Measurements from ENCODE around the gene SUPT6H. TPM values are rescaled to one million over a fixed set of nuclear protein-coding genes. Genes with fewer than 3 reads are reported as not detected.

Gene SUPT6H
- total RNA-seq: 100 to 1,000 TPM; 121 to 129 TPM
- polyA plus RNA-seq (ENCODE audit: insufficient read depth, low read depth, low replicate concordance): 64.8 TPM
- long read RNA-seq, donor 1, full-length matches to known transcripts: 4 of 54 reads
- long read RNA-seq, donor 1, partial matches to known transcripts: 16 of 54 reads
- long read RNA-seq, donor 1, other reads (novel, unspliced or antisense): 34 of 54 reads
- long read RNA-seq, donor 2: 0 reads

- peak; percentile 96 for DNase-seq
- intact Hi-C loops (cut with DNase I; ENCODE audit: low total_unique reads): no loop called here
- 0 to 1% methylated on average over 36 to 66 of the region's 66 CpGs for WGBS, 2 donors
- H3K36me3 ChIP-seq (ENCODE audit: low read depth, missing control alignments): no peaks in the 10 kb centered on the region
- no peak for TF ChIP-seq CTCF (IDR thresholded peaks at IDR 0.05)
- peak; percentile 78 for TF ChIP-seq POLR2A (IDR thresholded peaks at IDR 0.05)
- no peaks in the 10 kb centered on the region for H3K27me3 ChIP-seq
- H3K9me3 ChIP-seq: no peaks in the 10 kb centered on the region
- peaks cover 32% of the 10 kb centered on the region for H3K4me1 ChIP-seq
- peak within 1 kb of the TSS; percentile 70 to 94 for H3K4me3 ChIP-seq
- peak within 1 kb of the TSS; percentile 96 to 99 for H3K27ac ChIP-seq
Observed at GRCh38 chr17:28661635-28662526, at the start of gene SUPT6H, which contains the start of gene SDF2. Gene SUPT6H, plus strand, starts transcription at chr17:28662205. Its CDS starts 11,197 bp downstream, at chr17:28673402. Gene SDF2, minus strand, starts transcription at chr17:28661906. Its CDS starts 30 bp downstream, at chr17:28661876.

- no peaks in the 10 kb centered on the region for H3K4me1 ChIP-seq
- no peak overlapping the region for H3K4me3 ChIP-seq
- 70 to 85% methylated on average over 2 of the region's 2 CpGs for WGBS, 2 donors
- H3K27me3 ChIP-seq: no peaks in the 10 kb centered on the region
- H3K9me3 ChIP-seq: no peaks in the 10 kb centered on the region
- no peak overlapping the region for H3K27ac ChIP-seq
- intact Hi-C loops (cut with DNase I; ENCODE audit: low total_unique reads): no loop called here
- no peaks in the 10 kb centered on the region for H3K36me3 ChIP-seq (ENCODE audit: low read depth, missing control alignments)
- DNase-seq: no peak
- TF ChIP-seq POLR2A (IDR thresholded peaks at IDR 0.05) (no peak), CTCF (IDR thresholded peaks at IDR 0.05) (no peak)
Observed at GRCh38 chr17:28612531-28612930, 49.5 kb upstream of the SUPT6H start.

DNA sequence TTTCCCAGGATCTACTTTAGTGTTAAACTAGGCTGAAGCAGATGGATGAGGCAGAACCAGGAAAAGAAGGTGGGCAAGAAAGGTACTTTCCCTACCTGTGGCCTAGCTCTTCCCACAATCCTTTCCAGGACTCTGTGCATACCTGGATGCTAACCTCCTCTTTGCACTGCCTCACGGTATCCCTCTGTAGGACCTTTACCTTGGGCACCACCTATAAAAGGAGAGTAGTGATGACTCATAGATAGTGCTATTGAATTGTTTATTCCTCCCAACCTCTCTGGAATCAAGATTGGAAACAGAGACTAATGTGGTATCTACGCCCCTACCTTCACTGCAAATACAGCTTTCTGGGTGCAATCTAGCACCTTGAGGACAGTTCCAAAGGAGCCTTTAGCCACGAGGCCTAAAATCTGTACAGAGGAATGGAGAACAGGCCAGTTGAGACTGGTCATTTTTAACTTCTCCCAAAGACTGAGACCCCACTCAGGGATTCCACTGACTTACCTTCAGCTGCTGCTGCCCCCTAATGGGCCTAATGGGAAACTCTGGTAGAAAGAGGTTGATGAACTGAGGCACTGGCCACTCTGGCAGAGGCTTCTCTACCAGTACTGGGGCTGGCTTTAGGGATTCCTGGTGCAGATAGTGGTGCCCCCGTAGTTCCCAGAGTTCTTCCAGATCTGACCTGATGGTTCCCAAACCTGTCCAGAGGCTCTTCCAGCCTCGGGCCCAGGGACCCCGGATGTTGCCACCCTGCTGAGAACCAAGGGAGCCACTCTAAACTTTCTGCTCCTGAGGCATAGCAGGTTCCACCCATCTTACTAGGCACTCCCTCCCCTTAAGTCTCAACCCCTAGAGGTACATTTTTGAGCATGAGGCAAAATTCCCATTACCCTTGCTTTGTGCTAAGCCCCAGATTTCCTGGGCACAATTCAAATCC lies 48.8 kb upstream of the SUPT6H start:
- H3K27me3 ChIP-seq: no peaks in the 10 kb centered on the region
- DNase-seq: peak; percentile 64
- no peak overlapping the region for H3K4me3 ChIP-seq
- intact Hi-C loops (cut with DNase I; ENCODE audit: low total_unique reads): no loop called here
- no peaks in the 10 kb centered on the region for H3K36me3 ChIP-seq (ENCODE audit: low read depth, missing control alignments)
- no peaks in the 10 kb centered on the region for H3K9me3 ChIP-seq
- 73 to 75% methylated on average over 6 of the region's 6 CpGs for WGBS, 2 donors
- no peak overlapping the region for H3K27ac ChIP-seq
- H3K4me1 ChIP-seq: no peaks in the 10 kb centered on the region
- TF ChIP-seq CTCF (IDR thresholded peaks at IDR 0.05) (peak in 2 of 3 experiments; percentile 32 to 48), POLR2A (IDR thresholded peaks at IDR 0.05) (no peak)

DNA sequence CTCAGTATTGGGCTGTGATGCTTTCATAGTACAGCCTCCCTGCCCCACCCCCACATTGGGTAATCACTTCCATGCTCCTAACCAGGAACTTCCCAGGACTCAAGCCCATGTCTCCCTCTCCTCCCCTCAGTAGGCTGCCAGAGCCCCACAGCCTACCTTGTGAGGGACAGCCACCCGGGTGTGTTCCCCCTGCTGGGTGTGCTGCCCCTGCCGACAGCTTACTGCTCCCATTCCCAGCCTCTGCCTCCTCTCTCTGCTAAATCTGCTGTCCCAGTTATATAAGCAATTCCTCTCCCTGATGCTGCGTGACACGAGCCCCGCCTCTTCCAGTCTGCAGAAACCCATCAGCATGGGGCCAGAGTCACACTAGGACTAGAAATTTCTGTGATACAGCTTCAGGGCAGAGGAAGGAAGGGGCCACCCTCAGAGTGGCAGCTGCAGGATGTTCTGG lies 48.0 kb upstream of the SUPT6H start, which contains the start of gene RSKR:
RSKR (minus strand) TSS at position 255 of the 451 bp plus-strand sequence; CDS start at position 231, 24 bp downstream.
- no peak within 1 kb of the TSS for H3K27ac ChIP-seq
- WGBS, 2 donors: 69 to 75% methylated on average over 5 of the region's 5 CpGs
- H3K36me3 ChIP-seq (ENCODE audit: low read depth, missing control alignments): no peaks in the 10 kb centered on the region

More for the DNA sequence above, 48.0 kb upstream of the SUPT6H start, which contains the start of gene RSKR:
- H3K4me3 ChIP-seq: no peak within 1 kb of the TSS
- no peaks in the 10 kb centered on the region for H3K4me1 ChIP-seq
- no peaks in the 10 kb centered on the region for H3K27me3 ChIP-seq
- TF ChIP-seq CTCF (IDR thresholded peaks at IDR 0.05): no peak
- TF ChIP-seq POLR2A (IDR thresholded peaks at IDR 0.05): no peak
- intact Hi-C loops (cut with DNase I; ENCODE audit: low total_unique reads): no loop called here
- H3K9me3 ChIP-seq: no peaks in the 10 kb centered on the region
- no peak for DNase-seq

Measured in testis (tissue), 5 donors.